Esophagus squamous epithelium (tissue), 4 donors: Measurements from ENCODE around the gene OR10H5.

ENCODE experiments used
- POLR2A ChIP-seq, 4 donors: fragments of 450-650 bp; IDR thresholded peaks; one replicate each; pipeline ENCODE4 v1.6.1; 2017; ENCODE audit warnings: antibody characterized with exemption in 4 of 4, mild to moderate bottlenecking in 4 of 4, moderate library complexity in 3 of 4
- TF ChIP-seq, protein P1 (sequence below), 6 experiments: fragments of 450-650 bp in 4 of 6; fragments of 200-600 bp in 2 of 6; sonication (generic) in 2 of 6; IDR thresholded peaks; one replicate each; pipeline ENCODE4 v1.5.1; 2016 to 2019; ENCODE audit warnings: antibody characterized with exemption in 6 of 6, mild to moderate bottlenecking in 4 of 6, moderate library complexity in 4 of 6

DNA sequence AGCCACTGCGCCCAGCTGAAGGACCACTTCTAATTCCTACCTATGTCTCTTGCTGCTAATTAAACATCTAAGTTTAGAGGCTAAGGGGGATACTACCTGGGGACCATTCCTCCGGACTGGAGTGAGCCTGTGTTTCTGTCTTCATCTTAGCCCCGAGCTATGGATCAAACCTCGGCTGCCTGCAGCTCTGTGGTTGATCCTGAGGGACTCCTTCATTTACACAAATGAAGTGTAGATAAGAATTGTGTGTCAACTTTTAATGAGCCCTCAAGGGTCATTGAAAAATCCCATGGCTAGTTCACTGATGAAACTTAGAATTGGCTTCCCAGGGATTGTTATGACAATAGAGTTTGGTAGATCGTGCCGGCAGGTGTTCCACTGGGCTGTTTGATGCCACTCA is 59.5 kb downstream of the OR10H5 start:
- TF ChIP-seq POLR2A (IDR thresholded peaks at IDR 0.05) = no peak
- TF ChIP-seq, protein P1, sequence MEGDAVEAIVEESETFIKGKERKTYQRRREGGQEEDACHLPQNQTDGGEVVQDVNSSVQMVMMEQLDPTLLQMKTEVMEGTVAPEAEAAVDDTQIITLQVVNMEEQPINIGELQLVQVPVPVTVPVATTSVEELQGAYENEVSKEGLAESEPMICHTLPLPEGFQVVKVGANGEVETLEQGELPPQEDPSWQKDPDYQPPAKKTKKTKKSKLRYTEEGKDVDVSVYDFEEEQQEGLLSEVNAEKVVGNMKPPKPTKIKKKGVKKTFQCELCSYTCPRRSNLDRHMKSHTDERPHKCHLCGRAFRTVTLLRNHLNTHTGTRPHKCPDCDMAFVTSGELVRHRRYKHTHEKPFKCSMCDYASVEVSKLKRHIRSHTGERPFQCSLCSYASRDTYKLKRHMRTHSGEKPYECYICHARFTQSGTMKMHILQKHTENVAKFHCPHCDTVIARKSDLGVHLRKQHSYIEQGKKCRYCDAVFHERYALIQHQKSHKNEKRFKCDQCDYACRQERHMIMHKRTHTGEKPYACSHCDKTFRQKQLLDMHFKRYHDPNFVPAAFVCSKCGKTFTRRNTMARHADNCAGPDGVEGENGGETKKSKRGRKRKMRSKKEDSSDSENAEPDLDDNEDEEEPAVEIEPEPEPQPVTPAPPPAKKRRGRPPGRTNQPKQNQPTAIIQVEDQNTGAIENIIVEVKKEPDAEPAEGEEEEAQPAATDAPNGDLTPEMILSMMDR (IDR thresholded peaks at IDR 0.05) = no peak
